ENCODE data around the gene TAF4B. TPM values are rescaled to one million over a fixed set of nuclear protein-coding genes. Genes with fewer than 3 reads are reported as not detected.
A peak's percentile ranks its signal among the peaks of the same experiment; 100 is the strongest.

TAF4B gene
- total RNA-seq, 1 donor from 2014 or later, result 3.3 TPM

DNA sequence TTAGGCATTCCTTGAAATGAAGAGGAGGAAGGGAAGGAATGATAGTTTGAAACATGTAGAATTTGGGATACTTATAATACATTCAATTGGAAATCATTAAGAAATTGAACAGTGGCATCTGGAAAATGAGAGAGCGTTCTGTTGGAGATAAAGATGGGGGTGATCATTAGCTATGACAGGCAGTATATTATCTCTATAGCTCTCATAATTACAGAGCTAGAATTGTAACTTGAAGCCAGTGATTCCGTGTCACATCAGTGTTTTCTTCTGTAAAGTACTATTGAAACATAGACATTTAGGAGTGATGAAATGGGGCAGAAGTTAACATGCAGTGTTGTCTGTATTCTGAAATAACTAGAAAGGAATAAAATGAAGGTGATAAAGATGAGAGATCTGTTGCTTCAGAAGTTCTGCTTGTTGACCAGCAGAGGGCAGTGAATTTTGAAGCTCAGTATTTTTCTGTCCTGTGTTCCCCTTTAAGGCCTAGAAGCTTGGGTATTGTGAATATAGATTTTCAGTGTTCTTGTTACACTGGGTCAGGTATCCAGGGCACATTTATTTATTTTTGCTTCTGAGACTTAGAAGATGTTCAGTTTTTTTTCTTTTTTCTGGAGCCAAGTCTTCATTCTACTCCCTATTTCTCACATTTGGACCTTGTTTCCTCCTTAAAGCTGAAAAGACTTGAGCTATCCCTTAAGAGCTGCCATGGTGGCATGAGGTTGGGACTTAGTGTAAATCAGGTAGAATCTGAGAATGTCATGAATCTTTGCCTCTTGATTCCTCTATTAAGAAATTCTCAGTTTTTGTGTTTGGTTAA is 157.4 kb downstream of the TAF4B start:
- TF ChIP-seq CTCF (IDR thresholded peaks at IDR 0.05; ENCODE audit: unreplicated experiment), result peak; percentile 92
- H3K36me3 Mint-ChIP-seq (ENCODE audit: low read depth, unreplicated experiment), result no peaks in the 10 kb centered on the region
- DNase-seq (ENCODE audit: low spot score), result peak; percentile 18
- peaks cover 5% of the 10 kb centered on the region for H3K4me1 Mint-ChIP-seq (ENCODE audit: unreplicated experiment)
- H3K27me3 Mint-ChIP-seq (ENCODE audit: unreplicated experiment), result no peaks in the 10 kb centered on the region
- H3K27ac Mint-ChIP-seq (ENCODE audit: unreplicated experiment), result no peak overlapping the region
- H3K4me3 Mint-ChIP-seq (ENCODE audit: unreplicated experiment), result no peak overlapping the region
- no peaks in the 10 kb centered on the region for H3K9me3 Mint-ChIP-seq (ENCODE audit: unreplicated experiment)

DNA sequence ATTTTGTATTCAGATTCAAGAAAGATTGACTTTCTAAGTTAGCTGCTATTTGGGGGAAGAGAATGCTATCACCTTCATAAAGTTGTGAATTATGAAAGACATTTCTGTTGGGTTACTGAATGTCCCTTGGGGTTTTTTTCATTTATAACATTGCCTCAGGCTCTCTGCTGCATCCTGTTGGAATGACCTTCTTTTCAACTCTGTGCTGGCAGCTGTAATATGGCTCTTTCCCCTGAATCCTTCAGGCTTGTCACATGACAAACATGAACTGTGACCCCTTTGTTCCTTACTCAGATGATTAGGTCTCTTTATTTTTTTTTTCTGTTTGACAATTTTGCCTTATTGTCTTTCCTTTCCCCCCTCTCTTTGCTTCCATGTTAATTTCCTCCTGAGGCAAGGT is 159.8 kb downstream of the TAF4B start:
- H3K27me3 Mint-ChIP-seq (ENCODE audit: unreplicated experiment), result no peaks in the 10 kb centered on the region
- H3K9me3 Mint-ChIP-seq (ENCODE audit: unreplicated experiment), result no peaks in the 10 kb centered on the region
- H3K4me3 Mint-ChIP-seq (ENCODE audit: unreplicated experiment), result no peak overlapping the region
- H3K4me1 Mint-ChIP-seq (ENCODE audit: unreplicated experiment), result peaks cover 5% of the 10 kb centered on the region
- no peak for DNase-seq (ENCODE audit: low spot score)
- H3K27ac Mint-ChIP-seq (ENCODE audit: unreplicated experiment), result no peak overlapping the region
- no peaks in the 10 kb centered on the region for H3K36me3 Mint-ChIP-seq (ENCODE audit: low read depth, unreplicated experiment)
- no peak for TF ChIP-seq CTCF (IDR thresholded peaks at IDR 0.05; ENCODE audit: unreplicated experiment)

DNA sequence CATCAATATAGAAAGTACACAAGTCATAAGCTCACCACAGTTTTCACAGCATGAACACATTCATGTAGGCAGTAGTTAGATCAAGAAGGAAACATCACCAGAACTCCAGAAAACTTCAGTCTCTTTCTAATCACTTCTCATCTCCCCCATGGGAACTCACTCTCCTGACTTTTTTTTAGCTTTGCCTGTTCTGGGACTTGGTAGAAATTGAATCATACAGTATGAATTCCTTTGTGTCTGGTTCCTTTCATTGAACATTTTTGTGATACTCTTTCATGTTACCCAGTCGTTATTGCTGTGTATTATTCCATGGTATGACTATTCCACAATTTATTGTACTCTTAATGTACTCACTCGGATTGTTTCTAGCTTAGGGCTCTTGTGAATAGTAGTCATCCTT is 160.2 kb downstream of the TAF4B start:
- Mint-ChIP-seq H3K27ac (ENCODE audit: unreplicated experiment) (no peak overlapping the region), H3K36me3 (ENCODE audit: low read depth, unreplicated experiment) (no peaks in the 10 kb centered on the region), H3K4me1 (ENCODE audit: unreplicated experiment) (peaks cover 5% of the 10 kb centered on the region), H3K4me3 (ENCODE audit: unreplicated experiment) (no peak overlapping the region), H3K27me3 (ENCODE audit: unreplicated experiment) (no peaks in the 10 kb centered on the region), H3K9me3 (ENCODE audit: unreplicated experiment) (no peaks in the 10 kb centered on the region)
- no peak for TF ChIP-seq CTCF (IDR thresholded peaks at IDR 0.05; ENCODE audit: unreplicated experiment)
- DNase-seq (ENCODE audit: low spot score), result no peak

- Mint-ChIP-seq H3K27ac (ENCODE audit: unreplicated experiment) (no peak overlapping the region), H3K4me3 (ENCODE audit: unreplicated experiment) (no peak overlapping the region), H3K27me3 (ENCODE audit: unreplicated experiment) (no peaks in the 10 kb centered on the region), H3K36me3 (ENCODE audit: low read depth, unreplicated experiment) (no peaks in the 10 kb centered on the region), H3K4me1 (ENCODE audit: unreplicated experiment) (no peaks in the 10 kb centered on the region), H3K9me3 (ENCODE audit: unreplicated experiment) (no peaks in the 10 kb centered on the region)
- DNase-seq (ENCODE audit: low spot score), result no peak
- no peak for TF ChIP-seq CTCF (IDR thresholded peaks at IDR 0.05; ENCODE audit: unreplicated experiment)
Measured at GRCh38 chr18:26394047-26394654, 167.9 kb downstream of the TAF4B start.

DNA sequence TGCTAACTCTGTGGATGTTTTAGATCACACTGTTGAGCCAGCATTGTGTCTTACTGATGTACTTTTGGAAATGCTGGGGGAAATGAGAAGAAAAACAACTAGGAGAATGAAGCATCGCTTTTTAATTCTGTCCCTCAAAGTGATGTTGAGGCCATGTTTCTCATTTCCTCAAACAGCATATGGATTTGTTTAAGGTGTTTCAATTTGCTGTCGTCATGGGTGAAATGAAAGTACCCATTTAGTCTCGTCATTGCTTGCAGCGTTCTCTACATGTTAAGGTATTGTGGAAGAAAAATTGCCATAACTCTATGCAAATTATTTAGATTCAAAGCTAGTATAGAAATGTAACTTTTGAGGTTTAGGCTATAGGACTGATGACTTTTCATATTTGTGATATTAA is 170.8 kb downstream of the TAF4B start:
- Mint-ChIP-seq H3K4me3 (ENCODE audit: unreplicated experiment) (no peak overlapping the region), H3K9me3 (ENCODE audit: unreplicated experiment) (no peaks in the 10 kb centered on the region), H3K4me1 (ENCODE audit: unreplicated experiment) (no peaks in the 10 kb centered on the region), H3K27ac (ENCODE audit: unreplicated experiment) (no peak overlapping the region), H3K27me3 (ENCODE audit: unreplicated experiment) (no peaks in the 10 kb centered on the region), H3K36me3 (ENCODE audit: low read depth, unreplicated experiment) (no peaks in the 10 kb centered on the region)
- DNase-seq (ENCODE audit: low spot score), result no peak
- no peak for TF ChIP-seq CTCF (IDR thresholded peaks at IDR 0.05; ENCODE audit: unreplicated experiment)

Measured in endothelial cell (in vitro differentiated cells).